Stimulated activated naive CD8-positive, alpha-beta T cell treated with anti-CD3 and anti-CD28 coated beads, Interleukin-15, amount 100 ng/mL, for 72 hours (primary cell): Measurements from ENCODE around the gene BCL2L14.
A peak's percentile ranks its signal among the peaks of the same experiment; 100 is the strongest.

ENCODE experiments used
- ATAC-seq: fragments of 150-1000 bp; cut with Tn5 transposase; 2 replicates; pipeline ENCODE4 v1.10.0; 2021; ENCODE audit warnings: mild to moderate bottlenecking, moderate library complexity
- DNase-seq, 2 donors: peaks; one replicate each; pipeline ENCODE4 v3.0.0; 2021 to 2022
- H3K27ac Mint-ChIP-seq, 2 donors: one replicate each; pipeline ENCODE4 v1.8.0; 2022; ENCODE audit warnings: mild to moderate bottlenecking in 2 of 2, mixed read lengths in 2 of 2, moderate library complexity in 2 of 2
- H3K27me3 Mint-ChIP-seq: one replicate; pipeline ENCODE4 v1.8.0; 2022; ENCODE audit warnings: mixed read lengths
- H3K4me1 Mint-ChIP-seq: one replicate; pipeline ENCODE4 v1.8.0; 2022; ENCODE audit warnings: mild to moderate bottlenecking, mixed read lengths
- H3K4me3 Mint-ChIP-seq, 2 donors: one replicate each; pipeline ENCODE4 v1.8.0; 2022; ENCODE audit warnings: mild to moderate bottlenecking in 2 of 2, mixed read lengths in 2 of 2, moderate library complexity in 1 of 2
- H3K9me3 Mint-ChIP-seq, 2 donors: one replicate each; pipeline ENCODE4 v1.8.0; 2022; ENCODE audit warnings: mixed read lengths in 2 of 2

The BCL2L14 gene

GRCh38 chr12:12039897-12040296 lies 30.8 kb upstream of the BCL2L14 start:
- H3K27me3 Mint-ChIP-seq, result peaks cover 7% of the 10 kb centered on the region
- DNase-seq (no peak), ATAC-seq (no peak)
- H3K27ac Mint-ChIP-seq, result no peak overlapping the region
- no peaks in the 10 kb centered on the region for H3K9me3 Mint-ChIP-seq
- H3K4me3 Mint-ChIP-seq, result no peak overlapping the region
- peaks cover 14% of the 10 kb centered on the region for H3K4me1 Mint-ChIP-seq

DNA sequence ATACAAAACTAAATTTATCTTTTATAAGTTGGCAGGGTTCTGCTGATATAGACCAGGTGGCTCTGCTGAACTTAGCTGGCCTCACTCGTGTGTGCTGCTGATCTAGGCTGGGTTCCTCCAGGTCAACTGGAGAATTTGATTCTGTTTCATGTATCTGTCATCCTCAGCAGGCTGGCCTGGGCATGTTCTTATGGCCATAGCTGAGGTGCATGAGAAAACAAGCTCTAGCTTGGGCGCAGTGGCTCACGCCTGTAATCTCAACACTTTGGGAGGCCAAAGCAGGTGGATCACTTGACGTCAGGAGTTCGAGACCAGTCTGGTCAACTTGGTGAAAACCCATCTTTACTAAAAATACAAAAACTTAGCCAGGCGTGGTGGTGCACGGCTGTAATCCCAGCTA lies 24.3 kb upstream of the BCL2L14 start:
- H3K9me3 Mint-ChIP-seq, result no peaks in the 10 kb centered on the region
- no peak overlapping the region for H3K27ac Mint-ChIP-seq
- DNase-seq (no peak), ATAC-seq (no peak)
- H3K4me3 Mint-ChIP-seq, result no peak overlapping the region
- peaks cover 2% of the 10 kb centered on the region for H3K27me3 Mint-ChIP-seq
- H3K4me1 Mint-ChIP-seq, result no peaks in the 10 kb centered on the region

DNA sequence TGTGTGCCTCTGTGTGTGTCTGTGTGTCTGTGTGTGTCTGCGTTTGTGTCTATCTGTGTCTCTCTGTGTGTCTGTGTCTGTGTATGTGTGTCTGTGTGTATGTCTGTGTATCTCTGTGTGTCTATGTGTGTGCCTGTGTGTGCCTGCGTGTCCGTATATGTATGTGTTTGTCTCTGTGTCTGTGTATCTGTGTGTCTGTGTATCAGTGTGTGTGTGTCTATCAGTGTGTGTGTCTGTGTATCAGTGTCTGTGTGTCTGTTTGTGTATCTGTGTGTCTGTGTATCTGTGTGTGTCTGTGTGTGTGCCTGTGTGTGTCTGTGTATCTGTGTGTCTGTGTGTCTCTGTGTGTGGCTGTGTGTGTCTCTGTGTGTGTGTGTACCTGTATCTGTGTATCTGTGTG lies 23.1 kb upstream of the BCL2L14 start:
- Mint-ChIP-seq H3K4me3 (no peak overlapping the region), H3K4me1 (no peaks in the 10 kb centered on the region), H3K9me3 (no peaks in the 10 kb centered on the region), H3K27ac (no peak overlapping the region), H3K27me3 (no peaks in the 10 kb centered on the region)
- no peak for ATAC-seq
- no peak for DNase-seq

DNA sequence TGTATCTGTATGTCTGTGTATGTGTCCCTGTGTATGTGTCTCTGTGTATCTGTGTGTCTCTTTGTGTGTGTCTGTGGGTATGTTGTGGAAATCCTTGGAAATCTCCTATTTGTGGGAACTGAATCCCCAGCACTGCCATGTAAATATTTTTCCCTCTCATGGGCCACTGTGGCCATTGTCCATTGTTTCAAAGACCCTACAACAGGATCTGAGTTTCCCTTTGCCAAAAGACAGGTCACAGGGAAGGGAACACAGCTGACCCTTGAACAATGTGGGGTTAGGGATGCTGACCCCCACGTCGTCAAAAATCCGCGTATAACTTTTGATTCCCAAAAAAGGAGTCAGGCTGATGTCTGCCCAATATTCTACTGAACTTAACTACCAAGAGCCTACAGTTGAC lies 22.5 kb upstream of the BCL2L14 start:
- DNase-seq (no peak), ATAC-seq (no peak)
- H3K4me3 Mint-ChIP-seq, result no peak overlapping the region
- H3K4me1 Mint-ChIP-seq, result no peaks in the 10 kb centered on the region
- no peaks in the 10 kb centered on the region for H3K27me3 Mint-ChIP-seq
- H3K9me3 Mint-ChIP-seq, result no peaks in the 10 kb centered on the region
- no peak overlapping the region for H3K27ac Mint-ChIP-seq

DNA sequence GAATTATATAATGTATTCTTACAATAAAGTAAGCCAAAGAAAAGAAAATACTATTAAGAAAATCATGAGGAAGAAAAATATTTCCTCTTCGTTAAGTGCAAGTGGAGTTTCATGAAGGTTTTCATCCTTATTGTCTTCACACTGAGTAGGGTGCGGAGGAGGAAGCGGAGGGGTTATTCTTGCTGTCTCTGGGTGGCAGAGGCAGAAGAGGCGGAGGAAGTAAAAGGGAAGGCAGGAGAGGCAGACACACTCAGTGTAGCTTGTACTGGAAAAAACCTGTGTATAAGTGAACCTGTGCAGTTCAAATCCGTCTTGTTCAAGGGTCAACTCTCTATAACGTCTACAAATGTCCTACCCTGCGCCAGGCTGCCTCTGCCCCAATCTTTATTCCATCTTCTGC lies 22.0 kb upstream of the BCL2L14 start:
- DNase-seq, result no peak
- ATAC-seq, result no peak
- no peaks in the 10 kb centered on the region for H3K4me1 Mint-ChIP-seq
- no peaks in the 10 kb centered on the region for H3K27me3 Mint-ChIP-seq
- no peak overlapping the region for H3K4me3 Mint-ChIP-seq
- no peak overlapping the region for H3K27ac Mint-ChIP-seq
- no peaks in the 10 kb centered on the region for H3K9me3 Mint-ChIP-seq

DNA sequence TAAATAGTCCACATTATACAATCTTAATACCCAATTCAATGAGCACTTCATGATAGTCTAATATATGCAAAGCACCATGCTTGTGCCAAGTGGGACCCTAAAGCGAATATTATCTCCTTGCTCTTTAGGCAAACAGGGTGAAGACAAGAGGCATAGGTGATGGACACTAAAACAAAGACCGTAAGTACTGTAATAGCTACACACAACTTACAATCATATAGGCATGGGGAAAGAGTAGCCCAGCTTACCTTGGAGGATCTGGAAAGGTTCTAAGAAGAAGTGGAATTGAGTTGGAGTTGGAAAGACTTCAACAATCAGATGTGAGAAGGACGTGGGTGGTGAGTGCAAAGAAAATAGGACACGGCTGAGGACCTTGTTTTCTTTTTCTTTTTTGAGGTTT lies 19.1 kb upstream of the BCL2L14 start:
- DNase-seq (no peak), ATAC-seq (no peak)
- Mint-ChIP-seq H3K4me1 (no peaks in the 10 kb centered on the region), H3K9me3 (no peaks in the 10 kb centered on the region), H3K27me3 (no peaks in the 10 kb centered on the region), H3K4me3 (no peak overlapping the region), H3K27ac (no peak overlapping the region)

DNA sequence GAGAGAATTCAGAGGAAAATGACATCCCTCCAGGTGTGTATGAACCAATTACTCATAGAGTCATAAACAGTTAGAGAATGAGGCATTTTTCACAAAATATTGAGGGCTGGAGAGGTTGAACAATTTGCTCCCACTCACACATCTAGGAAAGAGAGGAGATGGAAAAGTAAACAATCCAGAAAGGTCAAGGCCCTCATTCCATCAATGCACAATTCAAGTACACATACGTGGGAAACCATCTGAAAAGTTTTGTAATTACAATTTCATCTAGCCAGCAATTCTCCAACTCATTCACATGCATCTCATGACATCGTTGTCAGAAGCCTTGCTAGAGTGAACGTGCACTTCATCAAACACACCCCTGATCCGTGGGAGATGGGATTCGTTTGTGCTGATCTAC lies 15.7 kb upstream of the BCL2L14 start:
- no peak for ATAC-seq
- H3K4me3 Mint-ChIP-seq, result no peak overlapping the region
- H3K27me3 Mint-ChIP-seq, result peaks cover 15% of the 10 kb centered on the region
- peaks cover 7% of the 10 kb centered on the region for H3K4me1 Mint-ChIP-seq
- DNase-seq, result no peak
- H3K9me3 Mint-ChIP-seq, result no peaks in the 10 kb centered on the region
- H3K27ac Mint-ChIP-seq, result no peak overlapping the region

- no peak overlapping the region for H3K4me3 Mint-ChIP-seq
- H3K9me3 Mint-ChIP-seq, result no peaks in the 10 kb centered on the region
- no peak overlapping the region for H3K27ac Mint-ChIP-seq
- DNase-seq (no peak), ATAC-seq (no peak)
- H3K27me3 Mint-ChIP-seq, result peaks cover 16% of the 10 kb centered on the region
- H3K4me1 Mint-ChIP-seq, result peaks cover 7% of the 10 kb centered on the region
Observed at GRCh38 chr12:12056951-12057350, 13.8 kb upstream of the BCL2L14 start.

- no peak overlapping the region for H3K27ac Mint-ChIP-seq
- no peak for ATAC-seq
- H3K4me3 Mint-ChIP-seq, result no peak overlapping the region
Observed at GRCh38 chr12:12064596-12064995, 6.1 kb upstream of the BCL2L14 start.

DNA sequence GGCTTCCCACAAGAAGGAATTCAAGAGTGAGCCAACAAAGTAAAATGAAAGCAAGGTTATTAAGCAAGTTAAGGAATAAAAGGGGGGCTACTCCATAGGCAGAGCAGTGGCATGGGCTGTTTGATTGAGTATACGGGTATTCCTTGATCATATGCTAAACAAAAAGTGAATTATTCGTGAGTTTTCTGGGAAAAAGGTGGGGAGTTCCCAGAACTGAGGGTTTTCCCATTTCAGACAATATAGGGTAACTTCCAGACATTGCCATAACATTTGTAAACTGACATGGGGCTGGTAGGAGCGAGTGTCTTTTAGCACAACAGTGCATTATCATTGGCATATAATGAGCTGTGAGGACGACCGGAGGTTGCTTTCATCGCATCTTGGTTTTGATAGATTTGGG lies 2.0 kb upstream of the BCL2L14 start:
- Mint-ChIP-seq H3K4me3 (no peak overlapping the region), H3K27me3 (peaks cover 8% of the 10 kb centered on the region), H3K4me1 (peaks cover 28% of the 10 kb centered on the region), H3K9me3 (no peaks in the 10 kb centered on the region), H3K27ac (no peak overlapping the region)
- no peak for DNase-seq
- ATAC-seq, result no peak

More at GRCh38 chr12:12064596-12064995, 6.1 kb upstream of the BCL2L14 start:
- Mint-ChIP-seq H3K4me1 (no peaks in the 10 kb centered on the region), H3K9me3 (no peaks in the 10 kb centered on the region), H3K27me3 (peaks cover 13% of the 10 kb centered on the region)
- DNase-seq, result no peak

DNA sequence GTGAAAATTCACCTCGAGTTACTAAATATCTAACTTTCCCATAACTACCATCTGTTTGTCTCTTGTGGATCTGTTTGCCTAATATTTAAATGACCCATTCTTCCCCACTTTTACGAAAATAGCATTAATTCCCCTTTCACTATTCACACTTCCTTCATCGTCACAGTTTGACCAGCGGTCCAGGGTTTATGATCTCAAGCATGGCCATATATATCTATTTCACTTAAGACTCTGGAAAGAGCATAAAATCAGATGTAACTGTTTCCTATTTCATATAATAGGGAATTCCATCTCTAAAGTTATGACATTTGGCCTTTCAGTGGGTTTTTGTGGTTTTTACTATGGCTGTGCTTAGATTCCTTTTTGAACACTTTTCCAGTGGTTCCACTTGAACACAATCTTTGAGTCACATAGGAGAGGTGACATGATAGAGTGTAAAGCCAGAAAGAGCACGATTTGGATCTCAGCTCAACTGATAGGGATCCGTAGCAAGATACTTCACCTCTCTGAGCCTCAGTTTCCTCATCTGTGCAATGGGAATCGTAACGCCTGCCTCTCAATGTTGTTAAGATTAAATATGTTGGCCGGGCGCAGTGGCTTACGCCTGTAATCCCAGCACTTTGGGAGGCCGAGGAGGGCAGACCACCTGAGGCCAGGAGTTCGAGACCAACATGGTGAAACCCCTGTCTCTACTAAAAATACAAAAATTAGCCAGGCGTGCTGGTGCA lies 754 bp upstream of the BCL2L14 start:
- Mint-ChIP-seq H3K4me3 (no peak overlapping the region), H3K27ac (no peak overlapping the region), H3K4me1 (peaks cover 28% of the 10 kb centered on the region), H3K27me3 (peaks cover 8% of the 10 kb centered on the region), H3K9me3 (no peaks in the 10 kb centered on the region)
- no peak for DNase-seq
- no peak for ATAC-seq

GRCh38 chr12:12072064-12072760 lies 1.5 kb downstream of the BCL2L14 start:
- Mint-ChIP-seq H3K27me3 (peaks cover 8% of the 10 kb centered on the region), H3K4me3 (peak overlapping the region; percentile 84), H3K4me1 (peaks cover 28% of the 10 kb centered on the region), H3K27ac (peak overlapping the region; percentile 29 to 85), H3K9me3 (no peaks in the 10 kb centered on the region)
- peak; percentile 71 for ATAC-seq
- DNase-seq, result peak; percentile 26 to 28

- Mint-ChIP-seq H3K9me3 (no peaks in the 10 kb centered on the region), H3K4me3 (no peak overlapping the region), H3K27ac (no peak overlapping the region), H3K27me3 (no peaks in the 10 kb centered on the region), H3K4me1 (no peaks in the 10 kb centered on the region)
- no peak for DNase-seq
- ATAC-seq, result no peak
Observed at GRCh38 chr12:12079291-12079690, 8.6 kb downstream of the BCL2L14 start.

DNA sequence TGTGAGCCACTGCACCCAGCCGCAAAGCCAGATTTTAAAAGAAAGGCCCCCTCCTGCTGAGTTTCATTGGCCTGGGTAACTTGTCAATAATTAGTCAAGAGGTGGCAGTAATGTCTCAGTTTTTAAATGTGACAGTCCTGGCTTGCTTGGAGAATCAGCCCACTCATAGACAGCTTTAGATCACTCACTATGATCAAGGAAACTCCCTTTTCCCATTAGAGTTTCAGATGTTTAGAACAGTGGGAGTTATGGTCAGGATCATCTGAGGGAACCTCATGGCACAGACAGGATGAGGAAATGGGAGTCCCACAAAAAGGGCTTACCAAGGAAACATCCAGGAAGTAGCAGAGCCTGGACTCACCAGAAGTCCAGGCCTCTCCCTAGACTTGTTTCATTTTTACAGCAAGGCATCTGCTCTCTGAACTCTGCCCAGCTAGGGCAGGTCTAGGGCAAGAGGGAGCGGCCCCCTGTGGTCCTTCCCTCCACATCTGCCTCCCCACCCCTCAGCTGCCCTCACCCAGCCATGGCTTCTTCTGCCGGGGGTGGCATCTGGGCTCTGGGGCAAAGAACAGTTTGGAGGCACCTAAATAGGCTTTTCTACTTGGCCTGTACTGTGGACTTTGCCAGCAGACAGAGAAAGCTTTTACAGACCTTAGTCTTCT lies 11.2 kb downstream of the BCL2L14 start:
- DNase-seq (peak in 1 of 2 donors; percentile 10), ATAC-seq (peak; percentile 82)
- Mint-ChIP-seq H3K4me1 (no peaks in the 10 kb centered on the region), H3K27ac (no peak overlapping the region), H3K27me3 (no peaks in the 10 kb centered on the region), H3K9me3 (no peaks in the 10 kb centered on the region), H3K4me3 (no peak overlapping the region)

DNA sequence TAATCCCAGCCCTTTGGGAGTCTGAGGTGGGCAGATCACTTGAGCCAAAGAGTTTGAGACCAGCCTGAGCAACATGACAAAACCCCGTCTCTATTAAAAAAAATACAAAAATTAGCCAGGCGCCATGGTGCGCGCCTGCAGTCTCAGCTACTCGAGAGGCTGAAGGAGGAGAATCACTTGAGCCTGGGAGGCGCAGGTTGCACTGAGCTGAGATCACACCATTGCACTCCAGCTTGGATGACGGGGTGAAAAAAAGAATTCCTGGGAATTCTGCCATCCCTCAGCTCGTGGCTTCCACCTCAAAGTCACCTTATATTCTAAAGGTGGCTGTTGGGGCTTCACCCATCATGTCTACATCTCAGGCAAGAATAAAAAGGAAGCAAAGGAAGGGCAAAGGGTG lies 12.9 kb downstream of the BCL2L14 start:
- Mint-ChIP-seq H3K4me3 (no peak overlapping the region), H3K4me1 (no peaks in the 10 kb centered on the region), H3K27me3 (peaks cover 7% of the 10 kb centered on the region), H3K27ac (no peak overlapping the region), H3K9me3 (no peaks in the 10 kb centered on the region)
- ATAC-seq (no peak), DNase-seq (no peak)

DNA sequence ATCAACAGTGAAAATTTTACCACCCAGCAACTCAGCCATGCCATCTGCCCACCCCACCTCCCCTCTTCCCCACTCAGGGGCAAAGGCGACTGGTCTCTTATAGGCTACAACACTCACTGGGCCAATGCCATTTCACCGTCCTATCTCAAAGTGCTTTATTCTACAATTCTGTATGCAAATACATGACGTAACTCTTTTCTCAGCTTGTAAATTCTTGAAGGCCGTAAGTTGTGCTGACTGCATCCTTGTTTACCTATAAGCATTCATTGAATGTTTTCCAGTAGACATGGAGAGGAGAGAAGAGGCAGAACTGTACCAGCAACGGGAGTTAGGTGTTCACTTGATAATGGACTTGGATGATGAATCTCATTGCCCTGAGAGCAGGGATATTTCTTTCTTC lies 15.6 kb downstream of the BCL2L14 start:
- H3K9me3 Mint-ChIP-seq, result no peaks in the 10 kb centered on the region
- H3K4me3 Mint-ChIP-seq, result no peak overlapping the region
- H3K4me1 Mint-ChIP-seq, result no peaks in the 10 kb centered on the region
- no peak overlapping the region for H3K27ac Mint-ChIP-seq
- peaks cover 10% of the 10 kb centered on the region for H3K27me3 Mint-ChIP-seq
- no peak for DNase-seq
- no peak for ATAC-seq
